Measurements from ENCODE around the gene PHC2.

The PHC2 gene

DNA sequence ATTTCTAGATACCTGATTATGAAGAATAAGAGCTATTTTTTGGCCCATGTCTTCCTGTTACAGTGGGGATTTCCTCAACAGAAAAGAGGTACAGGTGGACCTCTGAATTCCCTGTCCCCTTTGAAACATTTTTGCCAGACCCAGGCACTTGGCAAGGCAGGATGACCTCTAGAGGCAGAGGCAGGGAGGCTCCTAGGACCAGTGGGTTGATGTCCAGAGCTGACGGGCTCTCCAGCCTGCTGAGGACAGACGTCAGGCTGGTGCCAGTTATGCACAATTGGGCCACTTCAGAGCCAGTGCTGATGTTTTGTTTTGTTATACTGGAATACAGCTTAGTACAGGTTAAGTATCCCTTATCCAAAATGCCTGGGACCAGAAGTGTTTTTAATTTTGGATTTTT, 91.5 kb downstream of the PHC2 start:
- DNase-seq (ENCODE audit: insufficient read length, low spot score): no peak
- no peak for FAIRE-seq

GRCh38 chr1:33338440-33339211, 92.3 kb downstream of the PHC2 start:
- peak; percentile 41 for FAIRE-seq
- DNase-seq (ENCODE audit: insufficient read length, low spot score): no peak
- TF ChIP-seq, protein P1, sequence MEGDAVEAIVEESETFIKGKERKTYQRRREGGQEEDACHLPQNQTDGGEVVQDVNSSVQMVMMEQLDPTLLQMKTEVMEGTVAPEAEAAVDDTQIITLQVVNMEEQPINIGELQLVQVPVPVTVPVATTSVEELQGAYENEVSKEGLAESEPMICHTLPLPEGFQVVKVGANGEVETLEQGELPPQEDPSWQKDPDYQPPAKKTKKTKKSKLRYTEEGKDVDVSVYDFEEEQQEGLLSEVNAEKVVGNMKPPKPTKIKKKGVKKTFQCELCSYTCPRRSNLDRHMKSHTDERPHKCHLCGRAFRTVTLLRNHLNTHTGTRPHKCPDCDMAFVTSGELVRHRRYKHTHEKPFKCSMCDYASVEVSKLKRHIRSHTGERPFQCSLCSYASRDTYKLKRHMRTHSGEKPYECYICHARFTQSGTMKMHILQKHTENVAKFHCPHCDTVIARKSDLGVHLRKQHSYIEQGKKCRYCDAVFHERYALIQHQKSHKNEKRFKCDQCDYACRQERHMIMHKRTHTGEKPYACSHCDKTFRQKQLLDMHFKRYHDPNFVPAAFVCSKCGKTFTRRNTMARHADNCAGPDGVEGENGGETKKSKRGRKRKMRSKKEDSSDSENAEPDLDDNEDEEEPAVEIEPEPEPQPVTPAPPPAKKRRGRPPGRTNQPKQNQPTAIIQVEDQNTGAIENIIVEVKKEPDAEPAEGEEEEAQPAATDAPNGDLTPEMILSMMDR (IDR thresholded peaks at IDR 0.05; ENCODE audit: insufficient read depth, missing control alignments): peak; percentile 11

More for the DNA sequence above, 91.5 kb downstream of the PHC2 start:
- TF ChIP-seq, protein P1 (IDR thresholded peaks at IDR 0.05; ENCODE audit: insufficient read depth, missing control alignments): no peak

DNA sequence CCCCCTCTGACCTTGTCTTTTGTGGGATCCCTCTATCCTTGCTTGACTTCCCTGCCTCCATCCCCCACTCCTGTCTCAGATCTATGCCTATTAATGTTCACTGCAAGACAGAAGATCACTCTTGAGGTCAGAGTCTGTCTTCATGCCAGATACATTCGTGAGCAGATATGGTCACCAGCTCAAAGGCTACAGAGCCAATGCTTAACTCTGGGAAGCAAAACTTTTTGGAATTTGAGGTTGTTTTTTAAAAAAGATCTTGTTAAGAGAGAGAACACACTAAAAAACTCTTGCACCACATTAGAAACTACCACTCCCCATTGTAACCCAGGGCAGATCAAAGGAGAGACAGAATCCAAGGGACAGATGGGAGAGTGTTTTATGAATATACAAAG, 92.9 kb downstream of the PHC2 start:
- DNase-seq (ENCODE audit: insufficient read length, low spot score) (no peak), FAIRE-seq (no peak)
- TF ChIP-seq, protein P1 (IDR thresholded peaks at IDR 0.05; ENCODE audit: insufficient read depth, missing control alignments): no peak

DNA sequence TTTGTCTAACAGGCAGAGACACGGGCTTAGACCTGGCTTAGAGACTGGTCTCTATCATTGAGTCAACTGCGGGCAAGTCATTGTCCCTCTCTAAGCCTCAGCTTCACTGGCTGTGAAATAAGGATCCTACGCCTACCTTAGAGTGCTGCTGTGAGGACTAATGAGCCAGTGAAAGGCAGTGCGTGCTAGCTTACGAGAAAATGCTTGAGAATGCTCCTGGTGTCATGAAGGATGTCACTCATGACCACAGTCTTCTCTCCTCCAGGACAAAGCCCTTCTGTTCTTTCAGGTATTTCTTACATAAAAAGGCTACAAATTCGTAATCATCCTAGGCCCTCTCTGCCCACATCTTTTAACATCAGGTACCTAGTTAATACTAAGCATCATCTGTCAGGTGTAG, 93.5 kb downstream of the PHC2 start:
- FAIRE-seq: no peak
- TF ChIP-seq, protein P1 (IDR thresholded peaks at IDR 0.05; ENCODE audit: insufficient read depth, missing control alignments): no peak
- DNase-seq (ENCODE audit: insufficient read length, low spot score): no peak

DNA sequence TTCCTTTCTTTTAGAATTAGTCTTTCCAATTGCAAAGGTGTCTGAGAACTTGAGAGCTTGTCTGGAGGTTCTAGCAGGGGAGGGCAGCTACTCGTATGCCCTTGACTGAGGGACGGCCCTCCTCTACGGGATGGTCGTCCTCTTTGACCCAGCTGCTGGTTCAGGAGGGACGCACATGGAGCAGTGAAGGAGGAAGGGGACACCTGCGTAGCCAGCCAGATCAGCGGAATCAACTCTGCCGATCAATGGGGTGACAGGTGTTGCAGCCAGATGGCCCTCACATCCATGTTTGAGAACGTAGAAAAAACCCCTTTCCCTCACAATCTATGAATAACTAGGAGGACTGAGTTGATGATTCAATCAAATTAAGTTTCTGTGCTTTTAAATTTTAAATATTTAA, 94.3 kb downstream of the PHC2 start:
- TF ChIP-seq, protein P1 (IDR thresholded peaks at IDR 0.05; ENCODE audit: insufficient read depth, missing control alignments): no peak
- DNase-seq (ENCODE audit: insufficient read length, low spot score): no peak
- peak; percentile 89 for FAIRE-seq

DNA sequence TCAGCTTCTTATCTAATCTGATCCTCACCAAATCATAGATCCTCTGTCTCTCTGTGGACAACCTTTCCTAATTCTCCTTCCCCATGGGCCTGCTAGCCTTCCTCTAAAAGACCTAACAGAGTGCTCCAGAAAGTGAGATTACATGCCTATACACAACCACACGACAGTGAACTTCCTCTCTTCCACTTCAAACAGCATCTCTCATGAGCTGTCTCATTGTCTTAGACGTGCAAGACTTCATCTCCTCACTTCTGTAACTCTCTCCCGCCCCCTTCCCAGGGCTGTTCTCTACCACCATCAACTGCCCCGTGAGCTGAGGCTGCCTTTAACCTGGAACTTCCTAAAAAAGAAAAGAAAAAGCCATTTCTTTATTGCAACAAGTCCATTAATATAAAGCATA, 95.9 kb downstream of the PHC2 start:
- DNase-seq (ENCODE audit: insufficient read length, low spot score): no peak
- FAIRE-seq: no peak

DNA sequence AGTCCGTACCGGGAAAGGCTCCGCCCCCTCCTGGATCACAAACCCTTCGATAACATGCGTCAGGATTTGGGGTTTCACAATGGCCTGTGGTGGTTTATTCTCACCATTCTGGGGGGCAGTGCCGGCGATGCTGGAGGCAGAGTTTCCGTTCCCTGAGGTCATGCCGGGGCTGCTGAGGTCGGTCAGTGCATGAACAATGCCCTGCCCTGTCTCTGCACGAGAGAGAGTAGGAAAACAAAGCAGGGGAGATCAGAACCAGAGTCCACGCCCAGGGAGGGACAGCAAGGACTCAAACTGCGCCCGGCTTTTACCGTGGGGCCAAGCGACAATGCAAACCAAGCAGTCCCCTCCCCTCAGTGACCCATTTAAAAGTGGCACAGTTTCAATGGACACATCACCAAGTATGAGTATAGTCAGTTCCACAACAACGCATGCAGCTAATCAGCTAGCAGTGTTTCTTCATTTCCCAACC, 96.8 kb downstream of the PHC2 start:
- FAIRE-seq (no peak), DNase-seq (ENCODE audit: insufficient read length, low spot score) (no peak)
- TF ChIP-seq, protein P1 (IDR thresholded peaks at IDR 0.05; ENCODE audit: insufficient read depth, missing control alignments): no peak

More for the DNA sequence above, 95.9 kb downstream of the PHC2 start:
- TF ChIP-seq, protein P1 (IDR thresholded peaks at IDR 0.05; ENCODE audit: insufficient read depth, missing control alignments): no peak

Data from D721Med (cell line).